ENCODE measurements around the gene HEBP2.

The HEBP2 gene

DNA sequence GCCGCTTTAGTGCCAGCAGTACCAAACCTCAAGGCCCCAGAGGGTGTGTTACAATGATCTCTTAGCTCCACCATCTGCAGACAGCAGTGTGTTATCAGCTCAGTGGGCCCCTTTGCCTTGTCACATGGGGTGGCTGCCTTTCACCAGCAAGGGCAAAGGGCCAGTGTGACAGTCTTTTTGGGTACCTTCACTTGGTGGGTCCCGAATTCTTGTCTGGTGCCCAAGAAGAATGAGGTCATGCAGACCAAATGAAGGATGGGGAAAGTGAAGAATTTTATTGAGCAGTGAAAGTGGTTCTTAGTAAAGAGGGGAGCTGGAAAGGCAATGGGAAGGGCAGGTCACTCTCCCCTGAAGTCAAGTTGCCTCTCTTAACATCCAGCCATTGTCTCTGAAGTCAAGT, 29.2 kb upstream of the HEBP2 start:
- TF ChIP-seq CTCF (IDR thresholded peaks at IDR 0.05; ENCODE audit: low read depth, low read length) (no peak), EZH2phosphoT487 (IDR thresholded peaks at IDR 0.05; ENCODE audit: low read depth) (no peak)
- H3K4me2 ChIP-seq (ENCODE audit: low read length) = no peak overlapping the region
- no peak overlapping the region for H2AFZ ChIP-seq (ENCODE audit: low read depth, low read length)
- H3K36me3 ChIP-seq (replicated peaks; ENCODE audit: low read depth, low read length) = no peaks in the 10 kb centered on the region
- H3K9me3 ChIP-seq (ENCODE audit: insufficient read depth, low read length) = no peaks in the 10 kb centered on the region
- H3K27me3 ChIP-seq (ENCODE audit: low read depth, low read length) = no peaks in the 10 kb centered on the region
- no peak overlapping the region for H3K27ac ChIP-seq (ENCODE audit: low read length)
- no peaks in the 10 kb centered on the region for H3K4me1 ChIP-seq (ENCODE audit: low read length)
- H3K9ac ChIP-seq (ENCODE audit: low read length) = no peak overlapping the region
- H4K20me1 ChIP-seq (ENCODE audit: insufficient read depth, low read length) = no peaks in the 10 kb centered on the region
- H3K79me2 ChIP-seq (ENCODE audit: low read length) = no peaks in the 10 kb centered on the region
- H3K4me3 ChIP-seq (ENCODE audit: low read length) = no peak overlapping the region

- TF ChIP-seq EZH2phosphoT487 (IDR thresholded peaks at IDR 0.05; ENCODE audit: low read depth) = no peak
- TF ChIP-seq CTCF (IDR thresholded peaks at IDR 0.05; ENCODE audit: low read depth, low read length) = no peak
- Histone ChIP-seq H4K20me1 (ENCODE audit: insufficient read depth, low read length) (no peaks in the 10 kb centered on the region), H3K4me3 (ENCODE audit: low read length) (no peak overlapping the region), H3K9me3 (ENCODE audit: insufficient read depth, low read length) (no peaks in the 10 kb centered on the region), H3K27me3 (ENCODE audit: low read depth, low read length) (no peaks in the 10 kb centered on the region), H3K36me3 (replicated peaks; ENCODE audit: low read depth, low read length) (no peaks in the 10 kb centered on the region), H3K4me1 (ENCODE audit: low read length) (no peaks in the 10 kb centered on the region), H2AFZ (ENCODE audit: low read depth, low read length) (no peak overlapping the region), H3K9ac (ENCODE audit: low read length) (no peak overlapping the region), H3K4me2 (ENCODE audit: low read length) (no peak overlapping the region), H3K27ac (ENCODE audit: low read length) (no peak overlapping the region), H3K79me2 (ENCODE audit: low read length) (no peaks in the 10 kb centered on the region)
These were observed 27.0 kb upstream of the HEBP2 start for GRCh38 chr6:138377042-138377441.

DNA sequence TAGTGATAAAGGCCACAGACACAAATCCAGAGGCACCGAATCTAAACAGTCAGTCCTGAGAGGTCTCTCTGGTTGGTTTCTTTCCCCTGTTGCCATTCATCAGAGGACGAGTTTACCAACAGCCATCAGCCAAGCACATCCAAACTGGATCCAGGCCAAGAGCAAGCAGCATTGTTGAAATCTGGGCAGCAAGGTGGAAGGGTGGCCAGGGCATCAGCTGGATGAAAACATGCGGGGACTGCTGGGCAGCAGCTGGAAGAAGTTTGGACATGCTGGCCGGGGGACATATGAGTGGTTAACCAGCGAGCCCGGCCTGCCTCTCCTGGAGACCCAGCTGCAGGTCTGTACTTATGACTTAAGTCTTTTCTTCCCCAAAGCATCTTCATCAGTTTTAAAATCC, 26.2 kb upstream of the HEBP2 start, which contains the start of gene SMIM28:
SMIM28 (plus strand) TSS at position 62 of the 400 bp plus-strand sequence; CDS start at position 230, 168 bp downstream.
- H3K9ac ChIP-seq (ENCODE audit: low read length) = no peak within 1 kb of the TSS
- H3K4me1 ChIP-seq (ENCODE audit: low read length) = no peaks in the 10 kb centered on the region
- H3K9me3 ChIP-seq (ENCODE audit: insufficient read depth, low read length) = no peaks in the 10 kb centered on the region
- H3K27ac ChIP-seq (ENCODE audit: low read length) = no peak within 1 kb of the TSS
- no peak within 1 kb of the TSS for H3K4me3 ChIP-seq (ENCODE audit: low read length)
- no peak within 1 kb of the TSS for H3K4me2 ChIP-seq (ENCODE audit: low read length)
- no peaks in the 10 kb centered on the region for H3K27me3 ChIP-seq (ENCODE audit: low read depth, low read length)
- H3K79me2 ChIP-seq (ENCODE audit: low read length) = no peaks in the 10 kb centered on the region
- H3K36me3 ChIP-seq (replicated peaks; ENCODE audit: low read depth, low read length) = no peaks in the 10 kb centered on the region
- H4K20me1 ChIP-seq (ENCODE audit: insufficient read depth, low read length) = no peaks in the 10 kb centered on the region
- H2AFZ ChIP-seq (ENCODE audit: low read depth, low read length) = no peak within 1 kb of the TSS
- TF ChIP-seq CTCF (IDR thresholded peaks at IDR 0.05; ENCODE audit: low read depth, low read length) (no peak), EZH2phosphoT487 (IDR thresholded peaks at IDR 0.05; ENCODE audit: low read depth) (no peak)

DNA sequence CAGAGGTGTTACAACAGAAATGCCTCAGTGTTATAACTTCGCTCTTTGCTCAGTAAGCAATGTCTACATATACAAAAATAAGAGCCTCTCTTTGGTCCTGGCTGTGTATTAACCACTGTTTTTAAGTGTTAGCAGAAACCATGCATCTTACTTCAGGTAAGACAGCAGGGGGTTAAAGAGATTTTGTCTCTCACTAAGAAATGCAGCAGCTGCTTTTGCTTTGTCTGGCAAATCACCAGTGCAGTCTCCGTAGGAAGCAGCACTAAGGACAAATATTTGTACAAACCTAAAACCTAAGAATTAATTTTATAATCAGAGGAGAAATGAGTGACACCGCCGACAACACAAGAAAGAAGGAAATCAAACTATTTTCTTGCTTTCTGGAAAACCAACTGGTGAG, 25.6 kb upstream of the HEBP2 start:
- no peak overlapping the region for H3K27ac ChIP-seq (ENCODE audit: low read length)
- no peaks in the 10 kb centered on the region for H3K27me3 ChIP-seq (ENCODE audit: low read depth, low read length)
- no peak overlapping the region for H3K4me3 ChIP-seq (ENCODE audit: low read length)

More for the DNA sequence above, 25.6 kb upstream of the HEBP2 start:
- Histone ChIP-seq H3K4me1 (ENCODE audit: low read length) (no peaks in the 10 kb centered on the region), H3K9ac (ENCODE audit: low read length) (no peak overlapping the region), H2AFZ (ENCODE audit: low read depth, low read length) (no peak overlapping the region), H3K79me2 (ENCODE audit: low read length) (no peaks in the 10 kb centered on the region), H3K9me3 (ENCODE audit: insufficient read depth, low read length) (no peaks in the 10 kb centered on the region), H3K4me2 (ENCODE audit: low read length) (no peak overlapping the region), H4K20me1 (ENCODE audit: insufficient read depth, low read length) (no peaks in the 10 kb centered on the region), H3K36me3 (replicated peaks; ENCODE audit: low read depth, low read length) (no peaks in the 10 kb centered on the region)
- no peak for TF ChIP-seq CTCF (IDR thresholded peaks at IDR 0.05; ENCODE audit: low read depth, low read length)

Data from OCI-LY3 (cell line).